Neutrophil (primary cell): Measurements from ENCODE around the gene PMEPA1.

ENCODE experiments used
- H3K27ac ChIP-seq: fragments of 200-600 bp; sonication (generic); 2 replicates; pipeline ENCODE4 v1.5.1; 2016; ENCODE audit warnings: mild to moderate bottlenecking, moderate library complexity
- H3K27me3 ChIP-seq: fragments of 200-600 bp; sonication (generic); 2 replicates; pipeline ENCODE4 v1.6.0; 2016; ENCODE audit warnings: mild to moderate bottlenecking
- H3K36me3 ChIP-seq: fragments of 200-600 bp; sonication (generic); 2 replicates; pipeline ENCODE4 v1.5.1; 2017
- H3K4me1 ChIP-seq, 2 experiments: fragments of 200-600 bp in 1 of 2; sonication (generic) in 1 of 2; 1 replicate in 1 of 2; 2 replicates in 1 of 2; pipeline versions ENCODE4 v1.5.1 to v1.6.1; 2013 to 2016; ENCODE audit warnings: low read depth in 1 of 2, low read length in 1 of 2, mild to moderate bottlenecking in 1 of 2, moderate library complexity in 1 of 2; ENCODE audit not compliant: control insufficient read depth in 1 of 2, insufficient read depth in 1 of 2
- H3K4me3 ChIP-seq, 2 experiments: fragments of 200-600 bp in 1 of 2; sonication (generic) in 1 of 2; 1 replicate in 1 of 2; 2 replicates in 1 of 2; pipeline ENCODE4 v1.5.1; 2013 to 2016; ENCODE audit warnings: low read depth in 1 of 2, low read length in 1 of 2, mild to moderate bottlenecking in 1 of 2, moderate library complexity in 1 of 2
- H3K9me3 ChIP-seq: fragments of 200-600 bp; sonication (generic); 2 replicates; pipeline ENCODE4 v1.5.1; 2016
- CTCF ChIP-seq: fragments of 200-600 bp; sonication (generic); IDR thresholded peaks from 2 replicates; pipeline ENCODE4 v1.5.1; 2016; ENCODE audit warnings: antibody characterized with exemption

PMEPA1 gene

GRCh38 chr20:57660181-57660921 is 49.5 kb downstream of the PMEPA1 start:
- H3K27ac ChIP-seq, result no peak overlapping the region
- no peak for TF ChIP-seq CTCF
- no peak overlapping the region for H3K4me3 ChIP-seq
- H3K27me3 ChIP-seq, result no peaks in the 10 kb centered on the region
- no peaks in the 10 kb centered on the region for H3K36me3 ChIP-seq
- H3K9me3 ChIP-seq, result no peaks in the 10 kb centered on the region
- no peaks in the 10 kb centered on the region for H3K4me1 ChIP-seq

GRCh38 chr20:57659517-57660180 is 50.2 kb downstream of the PMEPA1 start:
- Histone ChIP-seq H3K9me3 (no peaks in the 10 kb centered on the region), H3K4me3 (no peak overlapping the region), H3K36me3 (no peaks in the 10 kb centered on the region), H3K27ac (no peak overlapping the region), H3K27me3 (no peaks in the 10 kb centered on the region), H3K4me1 (no peaks in the 10 kb centered on the region)
- no peak for TF ChIP-seq CTCF

GRCh38 chr20:57658833-57659516 is 50.8 kb downstream of the PMEPA1 start:
- Histone ChIP-seq H3K36me3 (no peaks in the 10 kb centered on the region), H3K4me1 (no peaks in the 10 kb centered on the region), H3K9me3 (no peaks in the 10 kb centered on the region), H3K27me3 (no peaks in the 10 kb centered on the region), H3K4me3 (no peak overlapping the region), H3K27ac (no peak overlapping the region)
- TF ChIP-seq CTCF, result no peak

- Histone ChIP-seq H3K4me1 (no peaks in the 10 kb centered on the region), H3K36me3 (no peaks in the 10 kb centered on the region), H3K27me3 (no peaks in the 10 kb centered on the region), H3K9me3 (no peaks in the 10 kb centered on the region), H3K27ac (no peak overlapping the region), H3K4me3 (no peak overlapping the region)
- TF ChIP-seq CTCF, result no peak
Measured at GRCh38 chr20:57658447-57658832, 51.4 kb downstream of the PMEPA1 start.

- Histone ChIP-seq H3K27me3 (no peaks in the 10 kb centered on the region), H3K4me3 (no peak overlapping the region), H3K9me3 (no peaks in the 10 kb centered on the region), H3K27ac (no peak overlapping the region), H3K4me1 (no peaks in the 10 kb centered on the region), H3K36me3 (no peaks in the 10 kb centered on the region)
- TF ChIP-seq CTCF, result no peak
Measured at GRCh38 chr20:57657535-57658446, 52.0 kb downstream of the PMEPA1 start.
